Gastrocnemius medialis (tissue), 4 donors: ENCODE results near the gene EIF4A2. TPM values are rescaled to one million over a fixed set of nuclear protein-coding genes. Genes with fewer than 3 reads are reported as not detected.
A peak's percentile ranks its signal among the peaks of the same experiment; 100 is the strongest.
"Not testable (repeated sequence)": the region's sequence is repeated elsewhere in the genome, so short reads cannot be mapped to it uniquely, and the experiment has no call there.

Experiments used
- ATAC-seq, 2 donors: fragments of 150-250 bp; one replicate each; pipeline ENCODE4 v1.9.1; 2016
- DNase-seq, 2 donors: peaks; one replicate each; pipeline ENCODE4 v3.0.0-alpha.2; 2019
- H3K27ac ChIP-seq, 4 donors: fragments of 200-600 bp; sonication (generic); 1 replicate in 1 of 4; 2 replicates in 3 of 4; pipeline ENCODE4 v1.5.1; 2016 to 2018; ENCODE audit warnings: mild to moderate bottlenecking in 2 of 4, moderate library complexity in 1 of 4
- H3K27me3 ChIP-seq, 3 donors: fragments of 200-600 bp; sonication (generic) in 2 of 3; 1 replicate in 1 of 3; 2 replicates in 2 of 3; pipeline versions ENCODE4 v1.5.1 to v1.6.0; 2016 to 2019; ENCODE audit warnings: mild to moderate bottlenecking in 1 of 3, moderate library complexity in 1 of 3
- H3K36me3 ChIP-seq, 2 donors: fragments of 200-600 bp; sonication (generic) in 1 of 2; one replicate each; pipeline ENCODE4 v1.5.1; 2017 to 2018
- H3K4me1 ChIP-seq, 2 donors: fragments of 200-600 bp; sonication (generic) in 1 of 2; one replicate each; pipeline ENCODE4 v1.5.1; 2016 to 2017; ENCODE audit warnings: mild to moderate bottlenecking in 2 of 2
- H3K4me3 ChIP-seq, 4 donors: fragments of 200-600 bp; sonication (generic) in 3 of 4; 1 replicate in 1 of 4; 2 replicates in 3 of 4; pipeline ENCODE4 v1.5.1; 2016 to 2019; ENCODE audit warnings: mild to moderate bottlenecking in 2 of 4
- H3K9me3 ChIP-seq, 3 donors: fragments of 200-600 bp; sonication (generic) in 2 of 3; 1 replicate in 1 of 3; 2 replicates in 2 of 3; pipeline ENCODE4 v1.5.1; 2016 to 2019
- POLR2A ChIP-seq, 2 donors: fragments of 450-650 bp; IDR thresholded peaks; one replicate each; pipeline ENCODE4 v1.6.1; 2017; ENCODE audit warnings: antibody characterized with exemption in 2 of 2, mild to moderate bottlenecking in 2 of 2, moderate library complexity in 2 of 2
- in situ Hi-C, 4 donors: fragments of 200-750 bp; cut with MboI; loops; one replicate each; pipeline versions ENCODE4 v1.15.0 to v1.8.0; 2017; ENCODE audit warnings: low sequenced_read_pairs in 4 of 4
- intact Hi-C: fragments of 100-400 bp; cut with DNase I; formaldehyde crosslinking; loops from one replicate; pipeline ENCODE4 v1.15.1; 2023; ENCODE audit warnings: low total_unique reads
- total RNA-seq, 4 donors: library from RNA; depleted of rRNA; stranded (reverse); fragments of >200 nt; gene quantifications; one replicate each; pipeline versions ENCODE4 v1.1.0 to v1.2.3, GENCODE V29; 2016
- TF ChIP-seq, protein P1 (sequence below), 5 experiments: fragments of 450-650 bp in 3 of 5; fragments of 200-600 bp in 2 of 5; sonication (generic) in 2 of 5; IDR thresholded peaks in 4 of 5; conservative IDR thresholded peaks in 1 of 5; 1 replicate in 4 of 5; 2 replicates in 1 of 5; pipeline ENCODE4 v1.5.1; 2016 to 2019; ENCODE audit warnings: antibody characterized with exemption in 5 of 5, mild to moderate bottlenecking in 3 of 5, moderate library complexity in 3 of 5

The EIF4A2 gene
- total RNA-seq, 4 donors from 2014 or later, result 531 to 622 (median 574) TPM

- no peak for ATAC-seq
- intact Hi-C loops, result no loop called here
- H3K4me1 ChIP-seq, result peaks cover 11 to 12% of the 10 kb centered on the region in 2 donors
Measured at GRCh38 chr3:186802701-186803100, 19.3 kb downstream of the EIF4A2 start.

GRCh38 chr3:186803447-186803846 lies 20.1 kb downstream of the EIF4A2 start:
- in situ Hi-C loops, intact Hi-C loops, H3K4me3 ChIP-seq, DNase-seq, ATAC-seq, H3K27ac ChIP-seq, H3K9me3 ChIP-seq, H3K27me3 ChIP-seq: not testable (repeated sequence)
- Histone ChIP-seq H3K4me1 (peaks cover 11 to 12% of the 10 kb centered on the region in 2 donors), H3K36me3 (peaks cover 0 to 14% of the 10 kb centered on the region in 2 donors)

More at GRCh38 chr3:186802701-186803100, 19.3 kb downstream of the EIF4A2 start:
- Histone ChIP-seq H3K27me3 (no peaks in the 10 kb centered on the region), H3K4me3 (no peak overlapping the region), H3K27ac (no peak overlapping the region), H3K36me3 (peaks cover 0 to 15% of the 10 kb centered on the region in 2 donors), H3K9me3 (no peaks in the 10 kb centered on the region)
- DNase-seq, result no peak
- in situ Hi-C loops, result no loop called here
- TF ChIP-seq, protein P1, sequence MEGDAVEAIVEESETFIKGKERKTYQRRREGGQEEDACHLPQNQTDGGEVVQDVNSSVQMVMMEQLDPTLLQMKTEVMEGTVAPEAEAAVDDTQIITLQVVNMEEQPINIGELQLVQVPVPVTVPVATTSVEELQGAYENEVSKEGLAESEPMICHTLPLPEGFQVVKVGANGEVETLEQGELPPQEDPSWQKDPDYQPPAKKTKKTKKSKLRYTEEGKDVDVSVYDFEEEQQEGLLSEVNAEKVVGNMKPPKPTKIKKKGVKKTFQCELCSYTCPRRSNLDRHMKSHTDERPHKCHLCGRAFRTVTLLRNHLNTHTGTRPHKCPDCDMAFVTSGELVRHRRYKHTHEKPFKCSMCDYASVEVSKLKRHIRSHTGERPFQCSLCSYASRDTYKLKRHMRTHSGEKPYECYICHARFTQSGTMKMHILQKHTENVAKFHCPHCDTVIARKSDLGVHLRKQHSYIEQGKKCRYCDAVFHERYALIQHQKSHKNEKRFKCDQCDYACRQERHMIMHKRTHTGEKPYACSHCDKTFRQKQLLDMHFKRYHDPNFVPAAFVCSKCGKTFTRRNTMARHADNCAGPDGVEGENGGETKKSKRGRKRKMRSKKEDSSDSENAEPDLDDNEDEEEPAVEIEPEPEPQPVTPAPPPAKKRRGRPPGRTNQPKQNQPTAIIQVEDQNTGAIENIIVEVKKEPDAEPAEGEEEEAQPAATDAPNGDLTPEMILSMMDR (IDR thresholded peaks at IDR 0.05 in 4 of 5, conservative IDR thresholded peaks at IDR 0.05 in 1 of 5), result no peak
- TF ChIP-seq POLR2A (IDR thresholded peaks at IDR 0.05), result no peak

DNA sequence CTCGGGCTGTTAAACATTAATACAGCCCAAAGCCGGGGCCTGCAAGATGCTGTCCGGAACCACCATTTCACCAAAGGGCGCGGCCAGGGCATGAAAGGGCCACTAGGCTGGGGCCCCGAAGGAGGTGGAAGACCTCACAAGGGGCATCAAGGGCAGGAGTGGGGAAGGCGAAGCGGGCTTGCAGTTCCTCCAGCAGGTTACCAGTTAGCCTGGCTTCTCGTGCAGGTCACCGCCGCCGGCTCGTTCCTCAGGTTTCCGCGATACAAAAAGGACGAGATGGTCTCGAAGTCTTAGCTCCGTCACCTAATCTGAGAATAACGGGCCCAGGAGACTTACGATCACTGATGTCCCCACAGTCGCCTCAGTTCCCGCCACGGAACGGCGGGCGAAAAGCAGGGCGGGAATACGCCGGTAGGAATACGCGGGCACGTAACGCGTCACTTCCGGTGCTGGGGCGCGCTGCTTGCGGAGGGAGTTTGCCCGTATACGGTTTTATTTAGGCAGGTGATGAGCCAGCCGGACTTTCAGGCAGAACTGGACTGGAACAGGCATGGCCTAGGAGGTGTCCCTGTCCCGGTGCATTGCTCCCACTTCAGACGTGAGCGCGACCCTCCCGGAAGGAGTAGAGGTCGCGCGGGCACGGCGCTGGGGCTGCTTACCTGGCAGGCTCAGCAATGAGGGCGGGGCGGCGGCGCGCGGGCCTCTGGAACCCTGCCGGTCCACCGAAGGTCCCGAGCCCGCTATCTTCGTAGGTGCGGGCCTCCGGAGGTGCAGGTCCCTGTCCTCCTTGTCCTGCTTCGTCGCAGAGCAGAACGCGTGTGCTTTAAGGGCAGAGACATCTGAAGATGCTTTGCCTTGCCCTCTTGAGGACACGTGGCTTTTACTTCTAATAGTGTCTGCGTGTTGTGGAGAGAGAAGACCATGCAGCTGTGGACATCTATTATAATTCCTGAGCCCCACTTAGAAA lies 23.0 kb downstream of the EIF4A2 start, which contains the start of gene RFC4:
RFC4 (minus strand) TSS at position 394 of the 967 bp plus-strand sequence. CDS start 1,769 bp downstream, outside the sequence.
- in situ Hi-C loops, result no loop called here
- Histone ChIP-seq H3K27ac (peak within 1 kb of the TSS; percentile 85 to 92 (median 88)), H3K4me3 (peak within 1 kb of the TSS; percentile 84 to 97 (median 89)), H3K9me3 (no peaks in the 10 kb centered on the region), H3K4me1 (peaks cover 11 to 12% of the 10 kb centered on the region in 2 donors), H3K36me3 (no peaks in the 10 kb centered on the region), H3K27me3 (no peaks in the 10 kb centered on the region)
- peak; percentile 95 to 98 for ATAC-seq
- peak; percentile 70 to 71 for DNase-seq
- peak; percentile 12 to 38 for TF ChIP-seq POLR2A (IDR thresholded peaks at IDR 0.05)
- TF ChIP-seq, protein P1 (IDR thresholded peaks at IDR 0.05 in 4 of 5, conservative IDR thresholded peaks at IDR 0.05 in 1 of 5), result no peak
- intact Hi-C loops, result loop anchor here (1.0 to 5.0 kb wide), 3 partner anchors 21 to 239 kb away; partner anchors contain the start of genes EIF4A2 and TBCCD1

DNA sequence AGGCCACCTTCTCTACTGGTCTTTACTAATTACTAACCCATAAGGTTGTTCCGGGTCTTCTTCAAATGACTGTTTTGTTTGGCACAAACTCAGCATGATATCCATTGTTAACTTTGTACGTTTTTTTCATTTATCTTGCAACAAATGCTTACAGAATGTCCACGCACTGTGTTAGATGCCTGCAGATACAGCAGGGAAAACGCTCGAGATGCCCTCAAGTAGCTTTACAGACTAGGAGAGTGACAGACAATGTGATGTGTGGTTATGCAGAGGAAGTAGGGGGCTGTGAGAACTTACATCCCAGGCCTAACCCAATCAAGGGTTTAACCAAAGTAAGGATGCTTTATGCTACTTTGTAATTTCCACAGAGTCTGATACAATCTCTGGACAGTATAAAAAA lies 23.9 kb downstream of the EIF4A2 start:
- intact Hi-C loops, result loop anchor here (5.0 kb wide), 1 partner anchor 240 kb away; the partner anchor contains the start of gene TBCCD1
- ATAC-seq, result no peak
- Histone ChIP-seq H3K27ac (peak overlapping the region in 1 of 4 donors; percentile 85), H3K9me3 (no peaks in the 10 kb centered on the region), H3K4me3 (peak overlapping the region; percentile 84 to 97 (median 89)), H3K36me3 (no peaks in the 10 kb centered on the region), H3K27me3 (no peaks in the 10 kb centered on the region), H3K4me1 (peaks cover 11 to 12% of the 10 kb centered on the region in 2 donors)
- in situ Hi-C loops, result no loop called here
- DNase-seq, result no peak
- TF ChIP-seq POLR2A (IDR thresholded peaks at IDR 0.05), result no peak
- TF ChIP-seq, protein P1 (IDR thresholded peaks at IDR 0.05 in 4 of 5, conservative IDR thresholded peaks at IDR 0.05 in 1 of 5), result no peak
